AG10803 (cell line): ENCODE data around the gene CPTP.

Experiments used
- DNase-seq: peaks from one replicate; pipeline ENCODE4 v3.0.0; 2010; ENCODE audit warnings: low read depth
- H3K4me3 ChIP-seq: 2 replicates; pipeline ENCODE4 v1.5.1; 2011; ENCODE audit warnings: mild to moderate bottlenecking, low read length, control low read depth
- TF ChIP-seq, protein P1 (sequence below): conservative IDR thresholded peaks from 2 replicates; pipeline ENCODE4 v1.5.1; 2011; ENCODE audit warnings: mild to moderate bottlenecking, low read length, control low read depth, inconsistent platforms

Gene CPTP

DNA sequence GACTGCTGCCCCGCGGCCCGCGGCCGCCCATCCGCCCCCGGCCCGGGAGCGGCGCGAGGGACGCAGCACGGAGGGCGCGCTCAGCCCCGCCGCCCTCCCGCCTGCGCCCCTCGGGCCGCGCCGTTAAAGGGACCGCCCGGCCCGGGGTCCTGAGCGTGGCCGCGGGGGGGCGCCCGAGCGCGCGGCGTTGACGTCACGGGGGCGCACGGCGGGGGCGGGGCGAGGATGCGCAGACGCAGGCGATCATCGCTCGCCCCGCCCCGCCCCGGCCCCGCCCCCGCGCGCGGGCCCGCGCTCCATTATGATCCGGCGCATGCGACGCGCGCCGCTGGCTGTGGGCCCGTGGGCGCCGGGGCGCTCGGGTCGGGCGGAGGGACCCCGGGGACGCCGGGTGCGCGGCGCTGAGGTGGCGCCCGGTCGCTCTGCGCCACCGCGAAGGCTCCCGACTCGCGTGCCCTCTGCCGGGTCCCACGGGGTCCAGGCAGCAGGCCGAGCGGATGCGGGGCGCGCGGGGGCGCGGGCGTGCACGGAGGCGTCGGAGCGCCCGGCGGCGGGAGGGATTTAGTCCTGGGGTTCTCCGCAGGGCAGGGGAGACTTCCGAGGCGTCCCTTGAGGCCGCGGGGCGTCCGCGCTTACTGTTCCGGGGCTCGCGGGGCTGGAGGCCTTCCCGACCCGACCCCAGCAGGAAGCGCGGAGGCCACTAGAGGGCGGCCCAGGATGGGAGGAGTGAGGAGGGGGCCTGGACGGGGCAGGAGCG is 24.8 kb downstream of the CPTP start, which contains the start of gene DVL1:
DVL1 (minus strand) TSS at position 163 of the 757 bp plus-strand sequence. CDS start 353 bp downstream, outside the sequence.
- TF ChIP-seq, protein P1, sequence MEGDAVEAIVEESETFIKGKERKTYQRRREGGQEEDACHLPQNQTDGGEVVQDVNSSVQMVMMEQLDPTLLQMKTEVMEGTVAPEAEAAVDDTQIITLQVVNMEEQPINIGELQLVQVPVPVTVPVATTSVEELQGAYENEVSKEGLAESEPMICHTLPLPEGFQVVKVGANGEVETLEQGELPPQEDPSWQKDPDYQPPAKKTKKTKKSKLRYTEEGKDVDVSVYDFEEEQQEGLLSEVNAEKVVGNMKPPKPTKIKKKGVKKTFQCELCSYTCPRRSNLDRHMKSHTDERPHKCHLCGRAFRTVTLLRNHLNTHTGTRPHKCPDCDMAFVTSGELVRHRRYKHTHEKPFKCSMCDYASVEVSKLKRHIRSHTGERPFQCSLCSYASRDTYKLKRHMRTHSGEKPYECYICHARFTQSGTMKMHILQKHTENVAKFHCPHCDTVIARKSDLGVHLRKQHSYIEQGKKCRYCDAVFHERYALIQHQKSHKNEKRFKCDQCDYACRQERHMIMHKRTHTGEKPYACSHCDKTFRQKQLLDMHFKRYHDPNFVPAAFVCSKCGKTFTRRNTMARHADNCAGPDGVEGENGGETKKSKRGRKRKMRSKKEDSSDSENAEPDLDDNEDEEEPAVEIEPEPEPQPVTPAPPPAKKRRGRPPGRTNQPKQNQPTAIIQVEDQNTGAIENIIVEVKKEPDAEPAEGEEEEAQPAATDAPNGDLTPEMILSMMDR, result peak; percentile 37
- peak; percentile 79 for DNase-seq

DNA sequence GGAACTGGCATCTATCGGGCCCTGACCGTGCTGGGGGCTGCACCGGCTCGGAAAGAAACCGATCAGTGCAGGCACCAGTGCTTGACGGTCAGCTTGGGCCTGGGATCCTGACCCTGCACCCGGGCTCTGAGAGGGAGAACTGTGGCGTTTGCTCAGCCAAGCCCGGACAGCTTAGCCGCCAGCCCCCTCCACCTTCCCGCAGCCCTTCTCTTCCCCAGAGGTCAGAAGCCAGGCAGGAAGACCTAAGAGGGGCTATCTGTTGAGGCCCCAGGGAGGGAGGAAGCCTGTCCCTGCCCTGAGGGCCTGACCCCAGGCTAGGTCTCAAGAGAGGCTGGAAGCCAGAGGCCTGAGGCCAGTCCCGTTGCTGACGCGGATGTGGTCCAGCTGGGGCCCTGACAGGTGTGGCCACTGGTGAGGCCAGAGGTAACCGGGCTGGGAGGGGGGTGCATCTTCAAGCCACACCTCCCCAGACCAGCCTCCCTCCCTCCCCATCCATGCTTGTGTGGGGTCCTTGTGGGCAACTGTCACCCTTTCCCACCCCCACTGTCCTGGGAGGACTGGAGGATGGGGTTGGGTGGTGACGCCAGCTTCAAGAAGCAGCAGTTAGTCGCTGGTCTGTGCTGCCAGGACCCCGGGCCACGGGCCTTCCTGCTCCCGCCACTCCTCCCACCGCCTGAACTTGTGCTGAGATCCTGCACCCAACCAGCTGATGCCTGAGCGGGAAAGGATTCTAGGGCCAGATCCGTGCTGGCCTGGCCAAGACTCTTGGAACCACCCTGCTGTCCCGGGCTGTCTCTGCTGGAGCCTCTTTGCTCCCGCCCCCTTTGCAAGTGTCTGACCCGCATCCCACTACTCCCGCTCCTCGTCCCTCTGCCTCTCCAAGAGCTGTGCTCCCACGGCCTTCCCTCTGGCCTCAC is 27.2 kb downstream of the CPTP start:
- DNase-seq, result peak; percentile 51
- peak overlapping the region; percentile 31 for H3K4me3 ChIP-seq
- TF ChIP-seq, protein P1, result no peak

More for the DNA sequence above, 24.8 kb downstream of the CPTP start, which contains the start of gene DVL1:
- H3K4me3 ChIP-seq, result peak within 1 kb of the TSS; percentile 75

GRCh38 chr1:1352786-1353388 is 28.3 kb downstream of the CPTP start:
- no peak for DNase-seq
- peak overlapping the region; percentile 31 for H3K4me3 ChIP-seq
- TF ChIP-seq, protein P1, result no peak

DNA sequence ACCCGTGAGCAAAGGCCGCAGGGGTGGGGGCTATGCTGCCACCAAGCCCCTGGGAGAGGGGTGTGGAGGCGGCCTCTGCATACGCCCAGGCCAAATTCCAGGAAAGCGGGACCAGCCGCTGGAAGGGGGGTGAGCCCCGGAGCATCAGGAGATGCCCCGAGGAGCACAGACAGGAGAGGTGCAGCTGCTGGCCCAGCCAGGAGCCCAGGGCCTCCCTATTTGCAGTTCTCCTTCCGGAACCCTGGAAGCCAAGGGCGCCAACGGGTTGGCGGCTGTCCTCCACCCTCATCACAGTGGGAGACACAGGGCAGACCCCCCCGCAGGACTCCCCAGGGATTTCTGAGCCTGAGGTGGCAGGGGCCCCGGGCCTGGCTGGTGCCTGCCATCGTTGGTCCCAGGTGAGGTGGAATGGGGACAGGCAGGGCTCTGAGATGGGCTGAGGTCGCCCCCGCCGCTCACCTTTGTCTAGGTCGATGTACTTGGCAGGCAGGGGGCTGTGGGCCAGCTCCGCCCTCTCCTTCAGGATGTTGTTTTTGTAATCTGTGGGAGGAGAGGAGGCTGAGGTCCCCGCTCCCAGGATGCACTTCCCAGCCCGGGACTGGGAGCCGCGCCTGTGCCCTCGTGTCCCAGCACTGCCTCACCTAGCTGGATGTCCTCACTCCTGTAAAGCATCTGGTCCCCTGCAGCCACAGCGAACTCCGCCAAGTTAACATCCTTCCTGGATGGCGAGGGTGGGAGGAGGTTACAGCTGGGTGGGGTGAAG is 29.0 kb downstream of the CPTP start:
- DNase-seq, result no peak
- TF ChIP-seq, protein P1, result no peak
- H3K4me3 ChIP-seq, result peak overlapping the region; percentile 24; the same call in 1 of the 2 replicates

GRCh38 chr1:1354271-1355247 is 30.0 kb downstream of the CPTP start:
- TF ChIP-seq, protein P1, result no peak
- peak overlapping the region; percentile 93 for H3K4me3 ChIP-seq
- no peak for DNase-seq
